Measurements from ENCODE around the gene ATXN1. TPM values are rescaled to one million over a fixed set of nuclear protein-coding genes. Genes with fewer than 3 reads are reported as not detected.

Gene ATXN1
- total RNA-seq, 1 experiment from 2014 or later, result 8.1 TPM

DNA sequence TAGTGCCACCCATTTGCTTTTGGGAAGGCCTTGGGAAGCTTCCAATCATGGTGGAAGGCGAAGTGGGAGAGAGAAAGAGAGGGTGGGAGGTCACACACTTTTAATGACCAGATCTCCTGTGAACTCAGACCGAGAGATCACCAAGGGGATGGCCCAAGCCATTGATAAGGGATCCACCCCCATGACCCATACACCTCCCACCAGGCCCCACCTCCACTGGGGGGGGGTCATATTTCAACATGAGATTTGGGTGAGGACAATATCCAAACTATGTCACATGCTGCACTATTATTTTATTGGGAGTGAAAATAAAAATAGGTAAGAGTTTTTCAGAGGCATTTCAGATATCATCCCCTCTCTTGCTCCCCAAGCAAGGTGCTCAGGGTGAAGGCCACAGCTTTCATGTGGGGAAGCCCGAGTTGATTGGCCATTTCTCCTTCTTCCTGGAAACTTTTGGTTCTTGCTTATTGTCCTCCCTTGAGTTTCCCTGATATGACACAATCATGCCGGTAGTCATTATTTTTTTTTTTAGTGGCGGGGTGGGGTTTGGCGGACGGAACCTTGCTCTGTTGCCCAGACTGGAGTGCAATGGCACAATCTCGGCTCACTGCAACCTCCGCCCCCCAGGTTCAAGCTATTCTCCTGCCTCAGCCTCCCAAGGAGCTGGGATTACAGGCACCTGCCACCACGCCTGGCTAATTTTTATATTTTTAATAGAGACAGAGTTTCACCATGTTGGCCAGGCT, 507.7 kb downstream of the ATXN1 start:
- POLR2A ChIA-PET, result no interaction called here
- no peak for ATAC-seq
- TF ChIP-seq, protein P1, sequence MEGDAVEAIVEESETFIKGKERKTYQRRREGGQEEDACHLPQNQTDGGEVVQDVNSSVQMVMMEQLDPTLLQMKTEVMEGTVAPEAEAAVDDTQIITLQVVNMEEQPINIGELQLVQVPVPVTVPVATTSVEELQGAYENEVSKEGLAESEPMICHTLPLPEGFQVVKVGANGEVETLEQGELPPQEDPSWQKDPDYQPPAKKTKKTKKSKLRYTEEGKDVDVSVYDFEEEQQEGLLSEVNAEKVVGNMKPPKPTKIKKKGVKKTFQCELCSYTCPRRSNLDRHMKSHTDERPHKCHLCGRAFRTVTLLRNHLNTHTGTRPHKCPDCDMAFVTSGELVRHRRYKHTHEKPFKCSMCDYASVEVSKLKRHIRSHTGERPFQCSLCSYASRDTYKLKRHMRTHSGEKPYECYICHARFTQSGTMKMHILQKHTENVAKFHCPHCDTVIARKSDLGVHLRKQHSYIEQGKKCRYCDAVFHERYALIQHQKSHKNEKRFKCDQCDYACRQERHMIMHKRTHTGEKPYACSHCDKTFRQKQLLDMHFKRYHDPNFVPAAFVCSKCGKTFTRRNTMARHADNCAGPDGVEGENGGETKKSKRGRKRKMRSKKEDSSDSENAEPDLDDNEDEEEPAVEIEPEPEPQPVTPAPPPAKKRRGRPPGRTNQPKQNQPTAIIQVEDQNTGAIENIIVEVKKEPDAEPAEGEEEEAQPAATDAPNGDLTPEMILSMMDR (IDR thresholded peaks at IDR 0.05), result no peak
- TF ChIP-seq, protein P2, sequence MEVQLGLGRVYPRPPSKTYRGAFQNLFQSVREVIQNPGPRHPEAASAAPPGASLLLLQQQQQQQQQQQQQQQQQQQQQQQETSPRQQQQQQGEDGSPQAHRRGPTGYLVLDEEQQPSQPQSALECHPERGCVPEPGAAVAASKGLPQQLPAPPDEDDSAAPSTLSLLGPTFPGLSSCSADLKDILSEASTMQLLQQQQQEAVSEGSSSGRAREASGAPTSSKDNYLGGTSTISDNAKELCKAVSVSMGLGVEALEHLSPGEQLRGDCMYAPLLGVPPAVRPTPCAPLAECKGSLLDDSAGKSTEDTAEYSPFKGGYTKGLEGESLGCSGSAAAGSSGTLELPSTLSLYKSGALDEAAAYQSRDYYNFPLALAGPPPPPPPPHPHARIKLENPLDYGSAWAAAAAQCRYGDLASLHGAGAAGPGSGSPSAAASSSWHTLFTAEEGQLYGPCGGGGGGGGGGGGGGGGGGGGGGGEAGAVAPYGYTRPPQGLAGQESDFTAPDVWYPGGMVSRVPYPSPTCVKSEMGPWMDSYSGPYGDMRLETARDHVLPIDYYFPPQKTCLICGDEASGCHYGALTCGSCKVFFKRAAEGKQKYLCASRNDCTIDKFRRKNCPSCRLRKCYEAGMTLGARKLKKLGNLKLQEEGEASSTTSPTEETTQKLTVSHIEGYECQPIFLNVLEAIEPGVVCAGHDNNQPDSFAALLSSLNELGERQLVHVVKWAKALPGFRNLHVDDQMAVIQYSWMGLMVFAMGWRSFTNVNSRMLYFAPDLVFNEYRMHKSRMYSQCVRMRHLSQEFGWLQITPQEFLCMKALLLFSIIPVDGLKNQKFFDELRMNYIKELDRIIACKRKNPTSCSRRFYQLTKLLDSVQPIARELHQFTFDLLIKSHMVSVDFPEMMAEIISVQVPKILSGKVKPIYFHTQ (CRISPR knock-in tag; IDR thresholded peaks at IDR 0.05), result no peak
- TF ChIP-seq ZNF671 (CRISPR knock-in tag; IDR thresholded peaks at IDR 0.05) (no peak), ZNF317 (CRISPR knock-in tag; IDR thresholded peaks at IDR 0.05; ENCODE audit: borderline replicate concordance, low read depth) (no peak), HMGA2 (CRISPR knock-in tag; IDR thresholded peaks at IDR 0.05) (no peak), MXD4 (CRISPR knock-in tag; IDR thresholded peaks at IDR 0.05; ENCODE audit: borderline replicate concordance) (no peak), ZNF263 (CRISPR knock-in tag; IDR thresholded peaks at IDR 0.05; ENCODE audit: low read depth) (no peak), CREM (CRISPR knock-in tag; IDR thresholded peaks at IDR 0.05) (no peak), NR3C1 (CRISPR knock-in tag; conservative IDR thresholded peaks at IDR 0.05; ENCODE audit: low read depth) (no peak), ZBTB21 (CRISPR knock-in tag; IDR thresholded peaks at IDR 0.05; ENCODE audit: borderline replicate concordance) (no peak), CREB1 (CRISPR knock-in tag; IDR thresholded peaks at IDR 0.05) (no peak)
- TF ChIP-seq, protein P3, sequence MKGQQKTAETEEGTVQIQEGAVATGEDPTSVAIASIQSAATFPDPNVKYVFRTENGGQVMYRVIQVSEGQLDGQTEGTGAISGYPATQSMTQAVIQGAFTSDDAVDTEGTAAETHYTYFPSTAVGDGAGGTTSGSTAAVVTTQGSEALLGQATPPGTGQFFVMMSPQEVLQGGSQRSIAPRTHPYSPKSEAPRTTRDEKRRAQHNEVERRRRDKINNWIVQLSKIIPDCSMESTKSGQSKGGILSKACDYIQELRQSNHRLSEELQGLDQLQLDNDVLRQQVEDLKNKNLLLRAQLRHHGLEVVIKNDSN (CRISPR knock-in tag; IDR thresholded peaks at IDR 0.05), result no peak
- TF ChIP-seq, protein P4, sequence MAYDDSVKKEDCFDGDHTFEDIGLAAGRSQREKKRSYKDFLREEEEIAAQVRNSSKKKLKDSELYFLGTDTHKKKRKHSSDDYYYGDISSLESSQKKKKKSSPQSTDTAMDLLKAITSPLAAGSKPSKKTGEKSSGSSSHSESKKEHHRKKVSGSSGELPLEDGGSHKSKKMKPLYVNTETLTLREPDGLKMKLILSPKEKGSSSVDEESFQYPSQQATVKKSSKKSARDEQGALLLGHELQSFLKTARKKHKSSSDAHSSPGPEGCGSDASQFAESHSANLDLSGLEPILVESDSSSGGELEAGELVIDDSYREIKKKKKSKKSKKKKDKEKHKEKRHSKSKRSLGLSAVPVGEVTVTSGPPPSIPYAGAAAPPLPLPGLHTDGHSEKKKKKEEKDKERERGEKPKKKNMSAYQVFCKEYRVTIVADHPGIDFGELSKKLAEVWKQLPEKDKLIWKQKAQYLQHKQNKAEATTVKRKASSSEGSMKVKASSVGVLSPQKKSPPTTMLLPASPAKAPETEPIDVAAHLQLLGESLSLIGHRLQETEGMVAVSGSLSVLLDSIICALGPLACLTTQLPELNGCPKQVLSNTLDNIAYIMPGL (CRISPR knock-in tag; IDR thresholded peaks at IDR 0.05), result no peak
- TF ChIP-seq, protein P5, sequence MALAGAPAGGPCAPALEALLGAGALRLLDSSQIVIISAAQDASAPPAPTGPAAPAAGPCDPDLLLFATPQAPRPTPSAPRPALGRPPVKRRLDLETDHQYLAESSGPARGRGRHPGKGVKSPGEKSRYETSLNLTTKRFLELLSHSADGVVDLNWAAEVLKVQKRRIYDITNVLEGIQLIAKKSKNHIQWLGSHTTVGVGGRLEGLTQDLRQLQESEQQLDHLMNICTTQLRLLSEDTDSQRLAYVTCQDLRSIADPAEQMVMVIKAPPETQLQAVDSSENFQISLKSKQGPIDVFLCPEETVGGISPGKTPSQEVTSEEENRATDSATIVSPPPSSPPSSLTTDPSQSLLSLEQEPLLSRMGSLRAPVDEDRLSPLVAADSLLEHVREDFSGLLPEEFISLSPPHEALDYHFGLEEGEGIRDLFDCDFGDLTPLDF (CRISPR knock-in tag; IDR thresholded peaks at IDR 0.05), result no peak
- TF ChIP-seq, protein P6, sequence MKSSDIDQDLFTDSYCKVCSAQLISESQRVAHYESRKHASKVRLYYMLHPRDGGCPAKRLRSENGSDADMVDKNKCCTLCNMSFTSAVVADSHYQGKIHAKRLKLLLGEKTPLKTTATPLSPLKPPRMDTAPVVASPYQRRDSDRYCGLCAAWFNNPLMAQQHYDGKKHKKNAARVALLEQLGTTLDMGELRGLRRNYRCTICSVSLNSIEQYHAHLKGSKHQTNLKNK (CRISPR knock-in tag; IDR thresholded peaks at IDR 0.05), result no peak
- DNase-seq (ENCODE audit: low spot score), result no peak
- no peak overlapping the region for H3K27ac Mint-ChIP-seq
- peaks cover 18% of the 10 kb centered on the region for H3K4me1 Mint-ChIP-seq
- H3K36me3 Mint-ChIP-seq, result no peaks in the 10 kb centered on the region
- H3K4me3 Mint-ChIP-seq, result no peak overlapping the region
- no peaks in the 10 kb centered on the region for H3K27me3 Mint-ChIP-seq (ENCODE audit: low read depth)
- peaks cover 3% of the 10 kb centered on the region; the same call in 1 of the 2 replicates for H3K9me3 Mint-ChIP-seq
- CTCF ChIA-PET, result no interaction called here

DNA sequence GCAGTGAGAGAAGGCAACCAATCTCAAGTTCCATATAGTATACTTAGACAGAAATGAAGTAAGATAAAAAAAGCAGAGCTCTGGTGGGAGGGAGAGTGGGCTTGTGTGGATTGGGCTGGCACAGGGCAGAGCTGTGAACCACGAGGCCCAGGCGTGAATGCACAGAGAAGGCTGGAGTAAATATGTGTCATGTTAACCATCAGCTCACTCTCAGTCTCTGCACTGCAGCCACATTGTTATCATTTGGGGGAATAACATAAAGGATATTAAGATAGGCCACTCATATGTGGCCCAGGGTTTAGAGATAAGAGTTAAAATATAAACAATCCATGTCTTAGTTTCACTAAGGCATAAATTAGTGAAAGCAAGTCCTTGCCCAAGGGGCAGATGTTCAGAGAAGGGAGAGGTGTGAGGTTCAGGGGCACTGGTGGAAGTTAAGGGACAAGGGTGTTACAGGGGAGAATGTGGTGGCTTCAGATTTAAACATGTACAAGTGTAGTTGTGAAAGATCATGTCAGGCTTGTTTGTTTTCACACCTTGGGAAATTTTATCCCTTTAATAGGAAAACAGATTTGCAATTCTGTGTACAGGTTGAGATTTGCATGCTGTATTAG, 508.5 kb downstream of the ATXN1 start:
- Mint-ChIP-seq H3K27ac (no peak overlapping the region), H3K4me3 (no peak overlapping the region), H3K36me3 (no peaks in the 10 kb centered on the region), H3K27me3 (ENCODE audit: low read depth) (no peaks in the 10 kb centered on the region), H3K4me1 (peaks cover 10% of the 10 kb centered on the region), H3K9me3 (peaks cover 3% of the 10 kb centered on the region; the same call in 1 of the 2 replicates)
- CTCF ChIA-PET, result no interaction called here
- TF ChIP-seq FOXK1 (CRISPR knock-in tag; IDR thresholded peaks at IDR 0.05), result no peak
- TF ChIP-seq ETV6 (CRISPR knock-in tag; IDR thresholded peaks at IDR 0.05), result no peak
- TF ChIP-seq FOXJ3 (CRISPR knock-in tag; IDR thresholded peaks at IDR 0.05; ENCODE audit: borderline replicate concordance), result no peak
- TF ChIP-seq OVOL2 (CRISPR knock-in tag; IDR thresholded peaks at IDR 0.05; ENCODE audit: borderline replicate concordance), result no peak
- ATAC-seq, result no peak
- no peak for DNase-seq (ENCODE audit: low spot score)
- POLR2A ChIA-PET, result no interaction called here

Data from WTC11 (cell line).